Epithelial cell of proximal tubule (primary cell): ENCODE measurements around the gene ATG7. TPM values are rescaled to one million over a fixed set of nuclear protein-coding genes. Genes with fewer than 3 reads are reported as not detected.

Experiments
- DNase-seq: peaks from one replicate; pipeline ENCODE4 v3.0.0-alpha.2; 2011; ENCODE audit warnings: low read depth
- H3K4me3 ChIP-seq: 2 replicates; pipeline ENCODE4 v1.5.1; 2011; ENCODE audit warnings: low read depth, mild to moderate bottlenecking, low read length
- CTCF ChIP-seq: conservative IDR thresholded peaks from 2 replicates; pipeline ENCODE4 v1.5.1; 2012; ENCODE audit warnings: low read depth, mild to moderate bottlenecking, low read length
- total RNA-seq: library from RNA; depleted of rRNA; stranded (reverse); fragments of >200 nt; gene quantifications from 2 replicates; pipeline ENCODE4 v1.2.3, GENCODE V29; 2015

The ATG7 gene
- total RNA-seq, 1 donor from 2014 or later = 68.5 TPM

- no peak for DNase-seq
- no peak overlapping the region for H3K4me3 ChIP-seq
- no peak for TF ChIP-seq CTCF
These were observed 18.8 kb downstream of the ATG7 start for GRCh38 chr3:11290743-11291680.

- no peak overlapping the region for H3K4me3 ChIP-seq
- TF ChIP-seq CTCF = no peak
- DNase-seq = no peak
These were observed 19.6 kb downstream of the ATG7 start for GRCh38 chr3:11291808-11292207.

- TF ChIP-seq CTCF = no peak
- no peak overlapping the region for H3K4me3 ChIP-seq
- no peak for DNase-seq
These were observed 24.9 kb downstream of the ATG7 start for GRCh38 chr3:11297126-11297525.

- TF ChIP-seq CTCF = no peak
- H3K4me3 ChIP-seq = no peak overlapping the region
- DNase-seq = no peak
These were observed 28.8 kb downstream of the ATG7 start for GRCh38 chr3:11300970-11301369.

- no peak for TF ChIP-seq CTCF
- H3K4me3 ChIP-seq = no peak overlapping the region
- DNase-seq = no peak
These were observed 30.2 kb downstream of the ATG7 start for GRCh38 chr3:11302444-11302843.

GRCh38 chr3:11304175-11304574 lies 32.0 kb downstream of the ATG7 start:
- H3K4me3 ChIP-seq = no peak overlapping the region
- TF ChIP-seq CTCF = no peak
- DNase-seq = no peak

GRCh38 chr3:11305509-11305908 lies 33.3 kb downstream of the ATG7 start:
- TF ChIP-seq CTCF = no peak
- H3K4me3 ChIP-seq = no peak overlapping the region
- DNase-seq = peak; percentile 37
